GM10248 (cell line): ENCODE results near the gene TCF23.
"Not testable (repeated sequence)": the region's sequence is repeated elsewhere in the genome, so short reads cannot be mapped to it uniquely, and the experiment has no call there.

Experiments used
- CTCF ChIA-PET: fragments of 300-600 bp; sonication (Branson Sonifier 250); formaldehyde crosslinking; extraction: SDS; loops from one replicate; lab custom pipeline; 2021; ENCODE audit warnings: antibody characterized with exemption; lab: Yijun Ruan, JAX
- POLR2A ChIA-PET: fragments of 350-650 bp; sonication (Branson Sonifier 250); formaldehyde crosslinking; extraction: SDS; loops from one replicate; lab custom pipeline; 2020; ENCODE audit warnings: antibody characterized with exemption; lab: Yijun Ruan, JAX
- DNase-seq: peaks from one replicate; pipeline ENCODE4 v3.0.0; 2012; ENCODE audit errors: extremely low spot score
- TF ChIP-seq, protein P1 (sequence below): IDR thresholded peaks from 2 replicates; pipeline ENCODE4 v1.5.1; 2012; ENCODE audit warnings: mild to moderate bottlenecking, low read depth; ENCODE audit errors: extremely low read depth, missing control alignments, control extremely low read depth

Gene TCF23

DNA sequence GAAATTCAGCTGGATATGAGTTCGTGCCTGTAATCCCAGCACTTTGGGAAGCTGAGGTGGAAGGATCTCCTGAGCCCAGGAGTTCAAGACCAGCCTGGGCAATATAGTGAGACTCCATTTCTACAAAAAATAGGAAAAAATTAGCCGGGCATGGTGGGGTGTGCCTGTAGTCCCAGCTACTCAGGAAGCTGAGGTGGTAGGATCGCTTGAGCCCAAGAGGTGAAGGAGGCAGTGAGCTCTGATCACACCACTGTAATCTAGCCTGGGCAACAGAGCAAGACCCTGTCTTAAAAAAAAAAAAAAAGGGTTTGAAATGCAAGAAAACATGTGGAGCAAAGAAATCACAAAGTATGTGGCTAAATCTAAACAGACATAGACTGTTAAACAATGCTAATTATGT lies 39.7 kb upstream of the TCF23 start:
- no peak for DNase-seq
- POLR2A ChIA-PET = no interaction called here
- CTCF ChIA-PET = interaction anchor here (1.3 to 3.2 kb wide), 4 partner anchors 11 to 194 kb away, joined by 3 to 16 read pairs (median 6); partner anchors contain the start of gene TRIM54
- TF ChIP-seq, protein P1, sequence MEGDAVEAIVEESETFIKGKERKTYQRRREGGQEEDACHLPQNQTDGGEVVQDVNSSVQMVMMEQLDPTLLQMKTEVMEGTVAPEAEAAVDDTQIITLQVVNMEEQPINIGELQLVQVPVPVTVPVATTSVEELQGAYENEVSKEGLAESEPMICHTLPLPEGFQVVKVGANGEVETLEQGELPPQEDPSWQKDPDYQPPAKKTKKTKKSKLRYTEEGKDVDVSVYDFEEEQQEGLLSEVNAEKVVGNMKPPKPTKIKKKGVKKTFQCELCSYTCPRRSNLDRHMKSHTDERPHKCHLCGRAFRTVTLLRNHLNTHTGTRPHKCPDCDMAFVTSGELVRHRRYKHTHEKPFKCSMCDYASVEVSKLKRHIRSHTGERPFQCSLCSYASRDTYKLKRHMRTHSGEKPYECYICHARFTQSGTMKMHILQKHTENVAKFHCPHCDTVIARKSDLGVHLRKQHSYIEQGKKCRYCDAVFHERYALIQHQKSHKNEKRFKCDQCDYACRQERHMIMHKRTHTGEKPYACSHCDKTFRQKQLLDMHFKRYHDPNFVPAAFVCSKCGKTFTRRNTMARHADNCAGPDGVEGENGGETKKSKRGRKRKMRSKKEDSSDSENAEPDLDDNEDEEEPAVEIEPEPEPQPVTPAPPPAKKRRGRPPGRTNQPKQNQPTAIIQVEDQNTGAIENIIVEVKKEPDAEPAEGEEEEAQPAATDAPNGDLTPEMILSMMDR = no peak

DNA sequence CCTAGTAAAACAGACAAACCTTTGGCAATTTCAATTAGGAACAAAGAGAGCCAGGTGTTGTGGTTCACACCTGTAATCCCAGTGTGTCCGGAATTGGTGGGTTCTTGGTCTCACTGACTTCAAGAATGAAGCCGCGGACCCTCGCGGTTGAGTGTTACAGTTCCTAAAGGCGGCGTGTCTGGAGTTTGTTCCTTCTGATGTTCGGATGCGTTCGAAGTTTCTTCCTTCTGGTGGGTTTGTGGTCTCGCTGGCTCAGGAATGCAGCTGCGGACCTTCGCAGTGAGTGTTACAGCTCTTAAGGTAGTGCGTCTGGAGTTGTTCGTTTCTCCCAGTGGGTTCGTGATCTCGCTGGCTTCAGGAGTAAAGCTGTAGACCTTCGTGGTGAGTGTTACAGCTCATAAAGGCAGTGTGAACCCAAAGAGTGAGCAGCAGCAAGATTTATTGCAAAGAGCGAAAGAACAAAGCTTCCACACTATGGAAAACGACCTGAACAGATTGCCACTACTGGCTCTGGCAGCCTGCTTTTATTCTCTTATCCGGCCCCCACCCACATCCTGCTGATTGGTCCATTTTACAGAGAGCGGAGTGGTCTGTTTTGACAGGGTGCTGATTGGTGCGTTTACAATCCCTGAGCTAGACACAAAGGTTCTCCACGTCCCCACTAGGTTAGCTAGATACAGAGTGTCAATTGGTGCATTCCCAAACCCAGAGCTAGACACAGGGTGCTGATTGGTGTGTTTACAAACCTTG lies 38.0 kb upstream of the TCF23 start:
- DNase-seq, POLR2A ChIA-PET: not testable (repeated sequence)
- CTCF ChIA-PET = interaction anchor here (1.2 to 1.9 kb wide), 8 partner anchors 9 to 183 kb away, joined by 3 to 9 read pairs (median 4); no protein-coding TSS in a partner anchor

DNA sequence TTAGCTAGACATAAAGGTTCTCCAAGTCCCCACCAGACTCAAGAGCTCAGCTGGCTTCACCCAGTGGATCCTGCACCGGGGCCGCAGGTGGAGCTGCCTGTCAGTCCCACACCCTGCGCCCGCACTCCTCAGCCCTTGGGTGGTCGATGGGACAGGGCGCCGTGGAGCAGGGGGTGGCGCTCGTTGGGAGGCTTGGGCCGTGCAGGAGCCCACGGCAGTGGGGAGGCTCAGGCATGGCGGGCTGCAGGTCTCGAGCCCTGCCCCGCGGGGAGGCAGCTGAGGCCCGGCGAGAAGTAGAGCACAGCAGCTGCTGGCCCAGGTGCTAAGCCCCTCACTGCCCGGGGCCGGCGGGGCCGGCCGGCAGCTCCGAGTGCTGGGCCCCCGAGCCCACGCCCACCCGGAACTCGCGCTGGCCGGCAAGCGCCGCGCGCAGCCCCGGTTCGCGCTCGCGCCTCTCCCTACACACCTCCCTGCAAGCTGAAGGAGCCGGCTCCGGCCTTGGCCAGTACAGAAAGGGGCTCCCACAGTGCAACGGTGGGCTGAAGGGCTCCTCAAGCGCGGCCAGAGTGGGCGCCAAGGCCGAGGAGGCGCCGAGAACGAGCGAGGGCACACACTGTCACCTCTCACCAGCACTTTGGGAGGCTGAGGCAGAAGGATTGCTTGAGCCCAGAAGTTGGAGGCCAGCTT lies 37.3 kb upstream of the TCF23 start:
- not testable (repeated sequence) for DNase-seq

DNA sequence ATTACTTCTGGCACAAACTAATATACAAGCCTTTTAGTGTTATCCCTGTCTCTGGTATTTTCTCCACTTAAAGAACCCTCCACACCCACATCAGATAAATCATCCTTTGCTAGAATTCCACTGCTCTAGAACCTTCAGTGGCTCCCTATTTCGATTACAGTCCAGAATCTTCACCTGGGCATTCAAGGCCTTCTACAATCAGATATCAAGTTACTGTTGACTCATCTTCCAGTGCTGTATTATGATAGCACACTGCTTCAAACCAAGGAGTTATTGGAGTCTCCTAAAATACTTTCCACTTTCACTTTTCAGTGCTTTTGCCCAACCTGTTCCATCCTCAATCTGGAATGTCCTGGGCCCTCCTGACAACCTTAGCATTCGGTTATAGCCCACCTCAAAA lies 33.3 kb upstream of the TCF23 start:
- POLR2A ChIA-PET = no interaction called here
- DNase-seq = no peak
- CTCF ChIA-PET = interaction anchor here (1.0 to 2.9 kb wide), 3 partner anchors 8 to 187 kb away, joined by 4 to 8 read pairs (median 5); partner anchors contain the start of gene ABHD1
- TF ChIP-seq, protein P1 = no peak

More for the DNA sequence above, 37.3 kb upstream of the TCF23 start:
- POLR2A ChIA-PET = not testable (repeated sequence)
- CTCF ChIA-PET = interaction anchor here (0.8 to 1.9 kb wide), 13 partner anchors 10 to 182 kb away, joined by 3 to 9 read pairs (median 4); partner anchors contain the start of gene TRIM54

DNA sequence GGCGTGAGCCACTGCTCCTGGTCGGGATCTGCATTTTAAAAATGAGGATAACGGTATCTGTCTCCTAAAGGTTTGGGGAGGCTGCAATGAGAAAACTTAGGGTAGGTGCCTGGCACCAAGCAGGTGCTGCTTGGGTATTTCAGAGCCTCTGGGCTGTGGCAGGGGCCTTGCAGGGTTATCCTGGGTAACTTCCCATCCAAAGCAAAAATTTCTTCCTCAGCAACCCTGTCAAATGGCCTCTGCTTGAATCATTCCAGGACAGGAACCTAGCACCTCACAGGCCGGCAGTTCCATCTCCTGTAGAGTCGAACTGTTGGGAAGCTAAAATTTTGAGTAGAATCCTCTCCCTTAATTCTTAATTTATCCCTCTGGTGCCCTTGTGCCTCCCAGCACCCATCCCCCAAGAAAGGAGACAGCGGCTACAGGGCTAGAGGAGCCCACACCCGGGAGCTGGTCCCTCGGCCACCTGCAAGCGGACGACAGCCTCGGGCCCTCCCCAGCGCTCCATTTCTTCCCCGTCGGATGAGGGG lies 30.7 kb upstream of the TCF23 start:
- POLR2A ChIA-PET = no interaction called here
- no peak for DNase-seq
- CTCF ChIA-PET = no interaction called here

DNA sequence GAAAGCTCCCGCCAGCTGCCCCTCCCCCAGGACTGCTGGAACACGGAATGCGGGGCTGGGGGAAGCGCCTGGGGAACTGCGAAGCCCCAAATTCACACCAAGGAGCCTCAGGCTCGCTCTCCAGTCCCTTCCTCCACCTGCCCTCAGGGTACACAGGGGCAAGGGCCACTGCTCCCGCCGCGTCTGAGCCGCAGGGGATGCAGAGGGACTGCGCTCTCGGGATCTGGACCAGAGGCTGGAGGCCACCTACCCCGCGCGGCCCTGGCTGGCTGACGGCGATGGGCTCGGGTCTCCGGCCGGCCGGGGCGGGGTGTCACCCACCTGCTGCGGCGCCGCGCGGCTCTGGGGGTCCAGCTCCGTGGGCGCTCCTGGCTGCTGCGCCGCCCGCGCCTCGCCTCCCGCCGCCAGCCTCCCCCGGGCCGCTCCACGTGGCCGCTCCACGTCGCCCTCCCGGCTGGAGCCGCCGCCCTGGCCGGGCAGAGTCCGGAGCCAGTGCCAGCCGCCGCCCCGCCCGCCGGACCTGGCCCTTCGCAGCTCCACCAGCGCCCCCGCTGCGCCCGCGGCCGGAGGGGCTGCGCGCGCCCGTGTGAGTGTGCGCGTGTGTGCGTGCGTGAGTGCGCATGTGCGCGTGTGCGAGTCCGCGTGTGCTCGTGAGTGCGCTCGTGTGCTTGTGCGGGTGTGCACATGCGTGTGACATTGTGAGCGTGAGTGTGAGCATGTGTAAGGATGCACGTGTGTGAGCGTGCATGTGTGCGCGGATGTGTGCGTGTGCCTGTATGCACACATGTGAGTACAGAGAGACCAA lies 30.1 kb upstream of the TCF23 start, which contains the start of gene CGREF1:
TSS of gene CGREF1 (minus strand) at position 604 of the 805 bp plus-strand sequence. CDS start 14,762 bp downstream, outside the sequence.
- TF ChIP-seq, protein P1 = no peak
- no peak for DNase-seq
- ChIA-PET CTCF (no interaction called here), POLR2A (no interaction called here)

More for the DNA sequence above, 30.7 kb upstream of the TCF23 start:
- TF ChIP-seq, protein P1 = no peak

DNA sequence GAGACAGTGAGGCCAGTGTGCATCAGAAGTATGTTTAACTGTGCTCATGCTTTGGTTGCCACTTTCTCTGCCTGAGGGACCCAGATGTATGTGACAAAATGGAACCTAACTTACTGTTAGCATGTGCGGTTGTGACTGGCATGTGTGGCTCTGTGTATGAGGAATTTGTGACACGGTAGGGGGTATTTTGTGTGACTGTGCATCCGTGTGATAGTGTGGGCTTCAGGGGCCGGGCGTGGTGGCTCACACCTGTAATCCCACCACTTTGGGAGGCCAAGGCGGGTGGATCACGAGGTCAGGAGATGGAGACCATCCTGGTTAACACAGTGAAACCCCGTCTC lies 29.5 kb upstream of the TCF23 start:
- CTCF ChIA-PET, POLR2A ChIA-PET, DNase-seq: not testable (repeated sequence)
